ENCODE results near the gene FOXP1. TPM values are rescaled to one million over a fixed set of nuclear protein-coding genes. Genes with fewer than 3 reads are reported as not detected.

The FOXP1 gene
- total and polyA plus RNA-seq, 2 of the 8 experiments (the other 6 are each of a cell fraction or from before 2014, with no cell fraction given): 13.9 to 25.4 TPM

DNA sequence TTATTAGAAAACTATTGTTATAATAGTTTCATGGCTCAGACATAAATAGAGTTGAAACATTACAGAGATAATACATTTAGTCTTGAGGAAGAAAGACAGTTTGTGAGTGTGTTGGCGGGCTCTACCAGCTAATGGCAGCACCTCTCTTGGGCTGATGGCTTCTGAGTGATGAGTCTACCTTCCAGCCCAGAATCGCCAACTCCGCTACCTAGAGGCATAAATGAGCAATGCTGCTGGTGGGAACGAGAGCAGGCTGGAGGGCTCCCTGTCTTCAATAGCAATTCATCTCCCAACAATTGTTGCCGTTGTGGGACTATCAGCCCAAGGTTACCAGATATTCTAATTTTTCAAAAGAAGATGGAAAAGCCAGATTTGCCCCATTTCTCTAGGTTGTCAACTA, 388.7 kb downstream of the FOXP1 start:
- no peaks in the 10 kb centered on the region for H3K4me1 ChIP-seq (replicated peaks in 1 of 4; ENCODE audit: control insufficient read depth in 3 of 4, insufficient read depth in 4 of 4, low read length in 3 of 4)
- no peak overlapping the region for H3K4ac ChIP-seq (replicated peaks; ENCODE audit: insufficient read length, low read depth, low read length)
- no peaks in the 10 kb centered on the region for H3K9me3 ChIP-seq (ENCODE audit: insufficient read depth in 2 of 2, low read depth in 1 of 2, low read length in 1 of 2)
- H3K36me3 ChIP-seq (ENCODE audit: control insufficient read depth in 2 of 4, insufficient read depth in 4 of 4, low read length in 3 of 4): no peaks in the 10 kb centered on the region; a peak in 2 of 8 replicates
- no peak overlapping the region for H2BK15ac ChIP-seq (ENCODE audit: low read length)
- H2BK5ac ChIP-seq (ENCODE audit: low read depth, low read length): no peak overlapping the region
- FAIRE-seq (no peak), DNase-seq (ENCODE audit: low read depth in 1 of 2, low spot score in 2 of 2) (peak in 1 of 2 experiments; percentile 21)
- no peak overlapping the region for H3K4me3 ChIP-seq (ENCODE audit: extremely low read depth in 1 of 4, insufficient read depth in 2 of 4, low read depth in 3 of 4, low read length in 4 of 4)
- H3K4me2 ChIP-seq (ENCODE audit: insufficient read depth in 1 of 2, low read depth in 2 of 2, low read length in 2 of 2): no peak overlapping the region
- peaks cover 0 to 1% (median 0%) of the 10 kb centered on the region in 4 experiments; a peak in 1 of 7 replicates for H3K27me3 ChIP-seq (replicated peaks in 1 of 4; ENCODE audit: control insufficient read depth in 3 of 4, extremely low read depth in 1 of 4, insufficient read depth in 3 of 4, low read length in 3 of 4)
- H4K8ac ChIP-seq (ENCODE audit: extremely low read depth, insufficient read depth, low read length): no peak overlapping the region
- H3K18ac ChIP-seq (ENCODE audit: extremely low read depth, low read length): no peak overlapping the region
- no peak overlapping the region for H2AFZ ChIP-seq (ENCODE audit: low read length)
- H2BK20ac ChIP-seq (ENCODE audit: low read length): no peak overlapping the region
- no peak overlapping the region for H4K5ac ChIP-seq (ENCODE audit: insufficient read length, low read depth, low read length)
- H4K91ac ChIP-seq (replicated peaks; ENCODE audit: insufficient read length, low read length): no peak overlapping the region
- H3K23ac ChIP-seq (ENCODE audit: insufficient read length): no peak overlapping the region
- no peak overlapping the region for H3K14ac ChIP-seq (ENCODE audit: insufficient read length)
- H2AK5ac ChIP-seq (ENCODE audit: low read depth, low read length): no peak overlapping the region
- H3K79me2 ChIP-seq (ENCODE audit: control insufficient read depth in 1 of 2, insufficient read depth in 2 of 2, low read length in 2 of 2): no peaks in the 10 kb centered on the region
- peak; percentile 39 to 63 for TF ChIP-seq RAD21 (IDR thresholded peaks at IDR 0.05 in 1 of 2, conservative IDR thresholded peaks at IDR 0.05 in 1 of 2; ENCODE audit: low read depth in 2 of 2, low read length in 2 of 2)
- TF ChIP-seq, protein P1, sequence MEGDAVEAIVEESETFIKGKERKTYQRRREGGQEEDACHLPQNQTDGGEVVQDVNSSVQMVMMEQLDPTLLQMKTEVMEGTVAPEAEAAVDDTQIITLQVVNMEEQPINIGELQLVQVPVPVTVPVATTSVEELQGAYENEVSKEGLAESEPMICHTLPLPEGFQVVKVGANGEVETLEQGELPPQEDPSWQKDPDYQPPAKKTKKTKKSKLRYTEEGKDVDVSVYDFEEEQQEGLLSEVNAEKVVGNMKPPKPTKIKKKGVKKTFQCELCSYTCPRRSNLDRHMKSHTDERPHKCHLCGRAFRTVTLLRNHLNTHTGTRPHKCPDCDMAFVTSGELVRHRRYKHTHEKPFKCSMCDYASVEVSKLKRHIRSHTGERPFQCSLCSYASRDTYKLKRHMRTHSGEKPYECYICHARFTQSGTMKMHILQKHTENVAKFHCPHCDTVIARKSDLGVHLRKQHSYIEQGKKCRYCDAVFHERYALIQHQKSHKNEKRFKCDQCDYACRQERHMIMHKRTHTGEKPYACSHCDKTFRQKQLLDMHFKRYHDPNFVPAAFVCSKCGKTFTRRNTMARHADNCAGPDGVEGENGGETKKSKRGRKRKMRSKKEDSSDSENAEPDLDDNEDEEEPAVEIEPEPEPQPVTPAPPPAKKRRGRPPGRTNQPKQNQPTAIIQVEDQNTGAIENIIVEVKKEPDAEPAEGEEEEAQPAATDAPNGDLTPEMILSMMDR (IDR thresholded peaks at IDR 0.05; ENCODE audit: control extremely low read depth in 1 of 3, insufficient read depth in 1 of 3, low read depth in 1 of 3, low read length in 3 of 3): peak; percentile 36 to 45 (median 41)
- TF ChIP-seq NANOG (IDR thresholded peaks at IDR 0.05; ENCODE audit: insufficient read depth, low read depth, low read length, poor library complexity, severe bottlenecking): no peak
- 88% methylated on average over 5 of the region's 5 CpGs; no CpG with 5 or more reads in 1 of the 2 experiments for WGBS, 2 experiments (ENCODE audit: extremely low coverage in 1 of 2, insufficient coverage in 1 of 2, insufficient read length in 1 of 2, insufficient replicate concordance in 2 of 2, low coverage in 1 of 2, low lambda C conversion rate in 2 of 2, missing lambda C conversion rate in 1 of 2)
- no peak overlapping the region for H3K27ac ChIP-seq (ENCODE audit: low read depth, low read length)
- H4K20me1 ChIP-seq (replicated peaks in 1 of 2; ENCODE audit: control insufficient read depth in 1 of 2, insufficient read depth in 2 of 2, low read length in 2 of 2): no peaks in the 10 kb centered on the region
- H2BK120ac ChIP-seq (replicated peaks; ENCODE audit: low read depth, low read length): no peak overlapping the region
- H3K23me2 ChIP-seq (ENCODE audit: low read depth, low read length): no peaks in the 10 kb centered on the region
- H3K9ac ChIP-seq (replicated peaks in 1 of 4; ENCODE audit: extremely low read depth in 1 of 4, low read depth in 3 of 4, low read length in 3 of 4): no peak overlapping the region
- H3K56ac ChIP-seq (replicated peaks; ENCODE audit: insufficient read length, low read depth, low read length): no peak overlapping the region
- CTCF ChIA-PET (ENCODE audit: partially characterized antibody): interaction anchor here (0.7 to 1.6 kb wide), 5 partner anchors 9 to 516 kb away, joined by 3 to 4 read pairs (median 4); no protein-coding TSS in a partner anchor
- no peaks in the 10 kb centered on the region for H3K79me1 ChIP-seq (ENCODE audit: low read depth, low read length)
- H2BK12ac ChIP-seq (ENCODE audit: low read depth, low read length): no peak overlapping the region
- POLR2A ChIA-PET (ENCODE audit: partially characterized antibody): no interaction called here

Measured in H1 (cell line).